ENCODE measurements around the gene LTBP3. TPM values are rescaled to one million over a fixed set of nuclear protein-coding genes. Genes with fewer than 3 reads are reported as not detected.

Gene LTBP3
- total RNA-seq, 1 experiment from 2014 or later, result 248 TPM

GRCh38 chr11:65569973-65570918 is 12.1 kb upstream of the LTBP3 start, which contains the start of gene ZNRD2:
Gene ZNRD2, plus strand, starts transcription at chr11:65570477. Its CDS starts 15 bp downstream, at chr11:65570492.
- peak within 1 kb of the TSS; percentile 78 for H3K4me2 ChIP-seq (ENCODE audit: low read length)
- intact Hi-C loops (cut with micrococcal nuclease), result loop anchor here (1.0 to 5.0 kb wide), 2 partner anchors 30 to 188 kb away; partner anchors contain the start of gene SLC25A45
- peaks cover 35 to 68% of the 10 kb centered on the region in 2 experiments for H3K4me1 ChIP-seq (ENCODE audit: control insufficient read depth in 1 of 2, insufficient read depth in 2 of 2, low read length in 2 of 2)
- peak; percentile 97 for DNase-seq (ENCODE audit: low read depth, low spot score)
- peak; percentile 72 for ATAC-seq
- ChIA-PET RAD21 (ENCODE audit: low non-redundant PET in 1 of 2, low total read pairs in 2 of 2, uncharacterized antibody in 2 of 2, unreplicated experiment in 2 of 2) (interaction anchor here (0.6 to 3.3 kb wide), 3 partner anchors 24 to 49 kb away, joined by 4 to 32 read pairs (median 4); no protein-coding TSS in a partner anchor), POLR2A (interaction anchor here (0.6 to 3.9 kb wide), 6 partner anchors 10 to 1244 kb away, joined by 3 to 17 read pairs (median 6); partner anchors contain the start of gene PCNX3), CTCF (interaction anchor here (0.9 to 4.5 kb wide), 6 partner anchors 9 to 742 kb away, joined by 3 to 89 read pairs (median 4); partner anchors contain the start of gene PCNX3)
- no peaks in the 10 kb centered on the region for H3K9me3 ChIP-seq (ENCODE audit: control insufficient read depth in 1 of 2, insufficient read depth in 1 of 2, low read depth in 1 of 2, low read length in 2 of 2)
- peaks cover 58% of the 10 kb centered on the region for H3K79me2 ChIP-seq (ENCODE audit: insufficient read depth, low read length)
- H3K9ac ChIP-seq (ENCODE audit: low read length), result peak within 1 kb of the TSS; percentile 98
- H3K27me3 ChIP-seq (ENCODE audit: insufficient read depth, low read length), result no peaks in the 10 kb centered on the region
- H2AFZ ChIP-seq (ENCODE audit: low read depth, low read length, poor library complexity, severe bottlenecking), result no peak within 1 kb of the TSS
- peak within 1 kb of the TSS; percentile 97 to 100 for H3K4me3 ChIP-seq (replicated peaks in 1 of 2; ENCODE audit: low read depth in 1 of 2, low read length in 2 of 2)
- no peaks in the 10 kb centered on the region for H3K9me2 ChIP-seq (ENCODE audit: insufficient read depth)
- BruUV-seq (replicated peaks), result no TSS peak
- H3K36me3 ChIP-seq (ENCODE audit: control insufficient read depth in 1 of 2, insufficient read depth in 2 of 2, low read length in 2 of 2), result no peaks in the 10 kb centered on the region; a peak in 1 of 4 replicates
- H3K27ac ChIP-seq (ENCODE audit: low read depth, low read length), result peak within 1 kb of the TSS; percentile 94
- no peaks in the 10 kb centered on the region for H4K20me1 ChIP-seq (ENCODE audit: insufficient read depth)
- TF ChIP-seq ZNF274 (IDR thresholded peaks at IDR 0.05; ENCODE audit: low read depth, low read length) (no peak), YY1 (IDR thresholded peaks at IDR 0.05; ENCODE audit: extremely low read depth, insufficient replicate concordance, low read depth, low read length) (peak; percentile 89), POLR2A (IDR thresholded peaks at IDR 0.05; ENCODE audit: borderline replicate concordance, extremely low read depth, insufficient read depth, insufficient read length) (peak; percentile 36), SP1 (IDR thresholded peaks at IDR 0.05; ENCODE audit: low read depth) (no peak), JUND (IDR thresholded peaks at IDR 0.05) (no peak), POLR2AphosphoS5 (IDR thresholded peaks at IDR 0.05; ENCODE audit: low read depth, low read length) (peak; percentile 73), CEBPB (IDR thresholded peaks at IDR 0.05; ENCODE audit: low read depth) (no peak), EZH2 (IDR thresholded peaks at IDR 0.05) (no peak), ZFX (IDR thresholded peaks at IDR 0.05) (peak; percentile 58; the same call in 1 of the 2 replicates), ELF1 (IDR thresholded peaks at IDR 0.05; ENCODE audit: borderline replicate concordance, low read depth) (no peak), EGR1 (IDR thresholded peaks at IDR 0.05; ENCODE audit: low read depth) (no peak), RAD21 (IDR thresholded peaks at IDR 0.05; ENCODE audit: low read depth) (no peak), CTCF (IDR thresholded peaks at IDR 0.05 in 2 of 3, conservative IDR thresholded peaks at IDR 0.05 in 1 of 3; ENCODE audit: borderline replicate concordance in 1 of 3, insufficient read depth in 1 of 3, low read depth in 2 of 3, low read length in 2 of 3) (peak in 1 of 3 experiments; percentile 29; a peak in 2 of 6 replicates), SRF (IDR thresholded peaks at IDR 0.05; ENCODE audit: low read depth) (no peak), MAX (IDR thresholded peaks at IDR 0.05) (no peak), REST (IDR thresholded peaks at IDR 0.05; ENCODE audit: low read depth) (no peak), ZBTB33 (IDR thresholded peaks at IDR 0.05; ENCODE audit: extremely low read depth, insufficient replicate concordance, low read length) (peak; percentile 48)

Data from HCT116 (cell line).